GM12892 (cell line): ENCODE measurements around the gene SLIT3.

Experiments
- POLR2A ChIP-seq: IDR thresholded peaks from 2 replicates; pipeline ENCODE4 v1.6.1; 2011; ENCODE audit warnings: low read depth, low read length, control low read depth
- TAF1 ChIP-seq: IDR thresholded peaks from 2 replicates; pipeline ENCODE4 v1.6.1; 2011; ENCODE audit warnings: low read depth, mild to moderate bottlenecking, control low read depth, low read length, borderline replicate concordance

DNA sequence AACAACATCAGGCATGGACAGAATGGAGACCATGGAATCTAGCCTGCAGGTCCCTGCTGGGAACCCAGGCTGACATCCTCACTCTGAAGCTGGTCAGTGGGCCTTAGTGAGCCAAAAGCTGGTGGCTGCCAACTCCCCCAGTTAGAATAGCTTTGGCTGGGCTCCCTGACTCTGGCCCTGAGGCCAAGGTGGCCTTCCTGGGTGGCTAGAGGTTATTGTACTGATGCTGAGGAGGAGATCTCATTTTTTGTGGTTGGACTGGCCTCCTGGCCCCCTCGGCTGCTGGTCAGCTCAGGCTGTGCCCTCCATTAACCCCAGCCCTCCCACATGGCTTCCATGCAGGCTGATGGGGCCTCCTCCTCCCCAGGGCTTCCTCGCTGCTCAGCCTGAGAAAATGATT, 620.5 kb downstream of the SLIT3 start:
- TF ChIP-seq POLR2A (no peak), TAF1 (no peak)
